Measurements from ENCODE around the gene TERT.
"Not testable (repeated sequence)": the region's sequence is repeated elsewhere in the genome, so short reads cannot be mapped to it uniquely, and the experiment has no call there.

TERT gene

DNA sequence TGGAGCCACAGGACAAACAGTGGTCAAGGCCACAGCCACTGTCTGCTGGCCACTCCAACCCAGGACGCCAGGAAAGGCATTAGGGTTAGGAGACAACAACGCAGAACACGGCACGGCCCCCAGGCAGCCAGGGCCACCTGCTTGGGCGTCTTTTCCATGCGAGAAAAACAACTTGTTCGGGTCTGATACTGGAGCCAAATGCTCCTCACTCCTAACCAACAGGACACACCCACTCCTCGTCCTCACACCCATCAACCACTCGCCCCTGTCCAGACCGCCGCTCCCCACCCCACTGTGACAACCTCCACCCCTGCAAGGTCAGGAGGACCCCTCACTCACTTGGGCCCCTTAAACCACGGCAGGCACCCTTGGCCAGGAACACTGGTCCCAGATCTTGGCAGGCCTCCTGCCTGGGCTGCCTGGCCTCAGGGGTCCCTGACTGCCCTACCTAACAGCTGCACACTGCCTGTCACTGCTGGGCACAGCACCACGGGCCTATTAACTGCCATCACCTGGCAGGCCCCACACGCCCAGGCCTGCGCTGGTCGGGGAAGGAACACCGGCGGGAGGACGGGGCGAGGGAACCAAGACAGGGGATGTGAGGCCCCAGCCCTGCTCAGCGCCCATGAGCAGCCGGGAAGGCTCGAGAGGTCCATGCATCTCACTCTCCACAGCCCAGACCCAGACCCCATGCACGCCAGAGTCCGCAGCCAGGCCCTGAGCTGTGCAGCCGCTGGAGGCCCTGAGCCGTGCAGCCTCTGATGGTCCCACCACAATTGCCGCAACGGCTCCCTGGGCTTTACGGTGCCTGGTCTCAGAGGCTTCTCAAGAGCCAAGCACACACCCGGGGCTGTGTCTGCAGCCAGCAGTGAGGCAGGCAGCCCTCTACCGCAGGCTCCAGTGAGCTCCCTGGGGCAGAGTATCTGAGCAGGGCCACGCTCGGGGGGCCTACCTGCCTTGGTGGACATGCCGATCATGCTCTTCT, 36.3 kb upstream of the TERT start:
- DNase-seq (ENCODE audit: low spot score) = no peak

GRCh38 chr5:1330146-1330846, 35.4 kb upstream of the TERT start:
- no peak for DNase-seq (ENCODE audit: low spot score)

- DNase-seq (ENCODE audit: low spot score) = no peak
Measured at GRCh38 chr5:1329111-1329579, 34.3 kb upstream of the TERT start.

DNA sequence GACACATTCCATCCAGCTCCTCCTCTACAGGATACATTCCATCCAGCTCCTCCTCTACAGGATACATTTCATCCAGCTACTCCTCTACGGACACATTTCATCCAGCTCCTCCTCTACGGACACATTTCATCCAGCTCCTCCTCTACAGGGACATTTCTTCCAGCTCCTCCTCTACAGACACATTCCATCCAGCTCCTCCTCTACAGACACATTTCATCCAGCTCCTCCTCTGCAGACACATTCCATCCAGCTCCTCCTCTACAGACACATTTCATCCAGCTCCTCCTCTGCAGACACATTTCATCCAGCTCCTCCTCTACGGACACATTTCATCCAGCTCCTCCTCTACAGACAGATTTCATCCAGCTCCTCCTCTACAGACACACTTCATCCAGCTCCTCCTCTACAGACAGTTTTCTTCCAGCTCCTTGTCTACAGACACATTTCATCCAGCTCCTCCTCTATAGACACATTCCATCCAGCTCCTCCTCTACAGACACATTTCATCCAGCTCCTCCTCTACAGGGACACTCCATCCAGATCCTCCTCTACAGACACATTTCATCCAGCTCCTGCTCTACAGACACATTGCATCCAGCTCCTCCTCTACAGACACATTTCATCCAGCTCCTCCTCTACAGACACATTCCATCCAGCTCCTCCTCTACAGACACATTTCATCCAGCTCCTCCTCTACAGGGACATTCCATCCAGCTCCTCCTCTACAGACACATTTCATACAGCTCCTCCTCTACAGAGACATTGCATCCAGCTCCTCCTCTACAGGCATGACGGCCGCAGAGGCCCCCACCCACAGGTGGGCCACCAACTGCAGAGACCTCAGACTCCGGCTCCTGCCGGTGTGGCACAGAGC, 33.6 kb upstream of the TERT start:
- not testable (repeated sequence) for DNase-seq (ENCODE audit: low spot score)

GRCh38 chr5:1326901-1327756, 32.3 kb upstream of the TERT start:
- not testable (repeated sequence) for DNase-seq (ENCODE audit: low spot score)

- not testable (repeated sequence) for DNase-seq (ENCODE audit: low spot score)
Measured at GRCh38 chr5:1326532-1326875, 31.6 kb upstream of the TERT start.

GRCh38 chr5:1325870-1326531, 31.1 kb upstream of the TERT start:
- DNase-seq (ENCODE audit: low spot score) = peak; percentile 32

DNA sequence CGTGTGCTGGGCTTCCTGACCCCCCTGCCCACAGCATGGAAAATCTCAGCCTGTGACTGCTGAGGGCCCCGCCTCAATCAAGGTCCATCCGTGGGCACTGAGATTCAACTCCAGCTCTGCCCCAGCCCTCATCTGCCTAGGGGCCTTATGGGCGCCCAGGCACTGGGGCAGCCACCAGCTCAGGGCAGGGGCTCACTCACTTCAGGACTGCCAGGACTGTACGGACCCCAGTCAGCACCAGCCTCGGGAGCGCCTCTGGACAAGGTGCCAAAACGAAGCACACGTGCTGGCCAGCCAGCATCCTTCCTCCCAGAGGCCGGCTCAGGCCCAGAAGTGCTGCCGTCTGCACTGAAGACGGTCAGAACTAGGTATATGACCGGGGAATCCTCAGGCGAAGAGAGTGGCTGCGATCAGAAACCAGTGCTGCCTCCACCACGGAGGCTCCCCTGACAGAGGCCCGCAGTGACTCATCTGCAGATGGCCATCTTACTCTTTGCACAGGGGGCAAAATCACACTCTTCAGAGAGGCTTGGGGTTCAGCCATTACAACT, 30.4 kb upstream of the TERT start:
- no peak for DNase-seq (ENCODE audit: low spot score)

GRCh38 chr5:1324719-1325190, 29.9 kb upstream of the TERT start:
- DNase-seq (ENCODE audit: low spot score) = no peak

DNA sequence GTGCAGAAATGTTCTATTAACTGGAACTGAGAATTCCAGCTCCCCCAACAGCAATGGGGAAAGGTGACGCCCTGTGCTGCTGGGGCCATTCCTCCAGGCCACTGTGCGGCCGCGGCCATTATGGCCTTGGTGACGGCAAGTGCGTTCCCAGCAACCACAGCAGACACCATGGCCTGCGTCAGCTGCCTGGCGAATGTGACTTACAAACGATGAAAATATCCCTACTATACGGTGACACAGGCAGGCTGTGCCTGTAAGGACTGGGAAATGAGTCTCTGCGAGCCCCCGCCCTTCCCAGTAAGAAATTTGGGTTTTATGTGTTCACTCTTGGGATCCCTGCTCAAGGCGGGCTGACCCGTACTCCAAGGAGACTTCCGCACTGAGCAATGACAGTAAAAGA, 29.4 kb upstream of the TERT start:
- no peak for DNase-seq (ENCODE audit: low spot score)

DNA sequence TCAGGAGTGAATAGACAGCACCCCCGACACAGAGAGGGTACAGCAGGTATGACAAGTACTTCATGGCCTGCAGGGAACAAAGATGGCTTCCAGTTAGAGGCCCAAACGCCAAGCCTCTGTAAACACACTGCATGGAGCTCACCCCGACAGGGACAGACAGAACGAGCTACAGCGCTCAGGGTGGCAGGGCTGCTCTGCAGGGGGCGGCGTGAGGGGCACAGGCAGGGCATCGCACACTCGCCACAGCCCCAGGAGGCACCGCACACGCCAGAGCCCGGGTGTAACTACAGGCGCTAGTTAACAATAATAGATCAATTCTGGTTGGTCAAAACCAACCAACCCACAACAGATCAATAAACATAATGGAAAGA, 28.9 kb upstream of the TERT start:
- DNase-seq (ENCODE audit: low spot score) = no peak

DNA sequence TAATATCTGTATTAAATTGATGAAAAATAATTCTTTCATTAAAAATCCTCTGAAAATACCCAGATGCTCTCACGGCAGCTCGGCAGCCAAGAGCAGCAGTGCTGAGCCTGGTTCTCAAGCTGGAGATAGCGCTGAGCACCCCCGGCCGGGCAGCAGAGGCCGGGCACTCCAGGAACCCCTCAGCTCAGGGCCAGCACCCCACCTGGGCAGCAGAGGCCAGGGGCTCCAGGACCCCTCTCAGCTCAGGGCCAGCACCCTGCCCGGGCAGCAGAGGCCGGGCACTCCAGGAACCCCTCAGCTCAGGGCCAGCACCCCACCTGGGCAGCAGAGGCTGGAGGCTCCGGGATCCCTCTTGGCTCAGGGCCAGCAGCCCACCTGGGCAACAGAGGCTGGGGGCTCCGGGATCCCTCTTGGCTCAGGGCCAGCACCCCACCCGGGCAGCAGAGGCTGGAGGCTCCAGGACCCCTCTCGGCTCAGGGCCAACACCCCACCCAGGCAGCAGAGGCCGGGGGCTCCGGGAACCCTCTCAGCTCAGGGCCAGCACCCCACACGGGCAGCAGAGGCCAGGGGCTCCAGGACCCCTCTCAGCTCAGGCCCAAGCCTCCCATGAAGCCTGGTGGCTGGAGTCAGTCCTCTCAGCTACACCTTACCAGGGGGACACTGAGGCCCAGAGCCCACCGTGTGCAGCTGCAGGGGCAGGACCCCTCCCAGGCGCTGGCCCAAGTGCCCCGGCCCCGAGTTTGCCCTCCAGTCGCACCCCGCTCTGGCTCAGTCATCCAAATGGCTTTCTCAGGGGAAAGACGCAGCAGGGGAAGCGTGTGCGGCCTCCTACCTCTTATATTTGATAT, 28.3 kb upstream of the TERT start:
- DNase-seq (ENCODE audit: low spot score) = no peak

GRCh38 chr5:1322036-1322900, 27.4 kb upstream of the TERT start:
- no peak for DNase-seq (ENCODE audit: low spot score)

DNA sequence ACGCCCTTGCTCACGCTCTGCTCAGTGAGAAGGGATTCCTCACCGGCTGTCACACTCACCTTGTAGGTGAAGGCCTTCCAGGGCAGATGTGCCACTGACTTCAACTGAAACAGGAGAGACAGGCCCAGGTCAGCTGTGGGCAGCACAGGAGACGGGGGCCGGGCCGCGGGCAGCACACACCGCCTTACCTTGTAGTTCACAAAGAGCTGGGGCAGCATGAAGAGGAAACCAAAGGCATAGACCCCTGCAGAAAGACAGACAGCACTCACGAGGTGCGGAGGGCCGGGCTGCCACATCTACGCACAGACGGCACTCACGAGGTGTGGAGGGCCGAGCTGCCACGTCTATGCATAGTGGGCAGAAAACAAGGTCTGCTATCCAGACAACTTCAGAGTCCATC, 26.7 kb upstream of the TERT start:
- no peak for DNase-seq (ENCODE audit: low spot score)

DNA sequence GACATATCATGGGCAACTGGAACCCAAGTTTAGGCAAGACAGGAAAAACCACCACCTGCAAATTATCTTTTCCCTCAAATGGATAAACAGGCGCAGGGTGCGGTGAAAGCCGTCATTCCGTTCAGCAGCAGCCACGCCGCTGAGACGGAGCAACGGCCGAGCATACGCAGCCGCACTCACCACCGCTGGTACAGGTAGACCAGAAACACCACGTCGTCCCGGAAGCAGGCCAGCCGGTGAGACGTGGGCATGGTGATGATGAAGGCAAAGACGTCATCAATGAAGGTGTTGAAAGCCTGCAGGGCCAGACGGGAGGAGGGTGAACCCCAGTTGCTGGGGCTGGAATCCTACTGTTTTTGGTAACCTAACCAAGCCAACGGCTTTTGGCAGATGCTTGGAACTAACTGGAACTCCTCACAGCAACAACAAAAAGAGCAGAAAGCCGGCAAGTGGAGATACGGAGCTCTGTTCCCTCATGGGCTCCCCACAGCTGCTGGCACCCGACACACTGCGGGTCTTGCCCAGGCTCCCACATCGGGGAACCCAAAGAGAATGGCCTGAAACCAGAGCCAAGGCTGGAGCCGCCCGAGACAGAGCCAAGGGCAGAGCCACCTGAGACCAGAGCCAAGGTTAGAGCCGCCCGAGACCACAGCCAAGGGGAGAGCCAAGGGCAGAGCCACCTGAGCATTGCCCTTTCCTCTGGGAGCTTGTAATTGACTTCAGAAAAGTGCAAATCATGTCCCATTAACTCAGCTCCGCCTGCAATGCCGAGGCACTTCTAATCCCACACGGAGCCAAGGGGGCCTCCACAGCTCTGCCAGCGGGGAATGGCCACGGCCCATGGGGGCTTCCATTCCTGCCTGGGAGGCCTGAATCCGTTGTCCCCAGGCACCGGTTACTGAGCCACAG, 25.8 kb upstream of the TERT start:
- no peak for DNase-seq (ENCODE audit: low spot score)

GRCh38 chr5:1319436-1320256, 24.8 kb upstream of the TERT start:
- no peak for DNase-seq (ENCODE audit: low spot score)
